Panc1 (cell line): ENCODE data around the gene NFYC.

Source experiments
- POLR2AphosphoS5 ChIP-seq: IDR thresholded peaks from 2 replicates; pipeline ENCODE4 v1.6.1; 2012; ENCODE audit warnings: mild to moderate bottlenecking, low read depth, low read length, moderate library complexity
- TCF7L2 ChIP-seq: IDR thresholded peaks from 2 replicates; pipeline ENCODE4 v1.6.1; 2011; ENCODE audit warnings: mild to moderate bottlenecking, low read depth, low read length, inconsistent platforms
- TF ChIP-seq, protein P1 (sequence below): fragments of 450-650 bp; IDR thresholded peaks from 2 replicates; pipeline ENCODE4 v1.5.1; 2017; ENCODE audit warnings: mild to moderate bottlenecking
- TF ChIP-seq, protein P2 (sequence below), 2 experiments: IDR thresholded peaks; 2 replicates each; pipeline ENCODE4 v1.6.1; 2011 to 2012; ENCODE audit warnings: low read depth in 2 of 2, control low read depth in 1 of 2, low read length in 1 of 2, mild to moderate bottlenecking in 1 of 2, moderate library complexity in 1 of 2; ENCODE audit not compliant: insufficient read depth in 1 of 2

DNA sequence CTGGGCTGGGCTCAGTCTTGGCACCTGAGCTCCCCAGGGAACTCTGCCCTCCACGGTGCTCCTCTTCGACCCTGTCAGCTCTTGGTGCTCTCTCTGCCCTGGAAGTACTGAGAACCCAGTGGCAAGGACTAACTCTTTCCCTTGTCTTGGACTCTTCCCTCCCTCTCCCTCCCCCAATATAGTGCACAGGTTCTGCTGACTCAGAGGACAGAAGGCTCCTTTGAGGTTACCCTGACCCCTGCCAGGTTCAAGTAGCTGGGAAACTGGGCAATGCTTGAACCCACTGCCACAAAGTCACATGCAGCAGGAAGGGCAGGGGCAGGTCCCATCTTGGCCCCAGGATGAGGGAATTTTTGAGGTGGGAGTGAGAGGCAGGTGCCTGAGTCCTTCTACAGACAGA is 112.4 kb downstream of the NFYC start:
- TF ChIP-seq TCF7L2 = no peak
- TF ChIP-seq, protein P1, sequence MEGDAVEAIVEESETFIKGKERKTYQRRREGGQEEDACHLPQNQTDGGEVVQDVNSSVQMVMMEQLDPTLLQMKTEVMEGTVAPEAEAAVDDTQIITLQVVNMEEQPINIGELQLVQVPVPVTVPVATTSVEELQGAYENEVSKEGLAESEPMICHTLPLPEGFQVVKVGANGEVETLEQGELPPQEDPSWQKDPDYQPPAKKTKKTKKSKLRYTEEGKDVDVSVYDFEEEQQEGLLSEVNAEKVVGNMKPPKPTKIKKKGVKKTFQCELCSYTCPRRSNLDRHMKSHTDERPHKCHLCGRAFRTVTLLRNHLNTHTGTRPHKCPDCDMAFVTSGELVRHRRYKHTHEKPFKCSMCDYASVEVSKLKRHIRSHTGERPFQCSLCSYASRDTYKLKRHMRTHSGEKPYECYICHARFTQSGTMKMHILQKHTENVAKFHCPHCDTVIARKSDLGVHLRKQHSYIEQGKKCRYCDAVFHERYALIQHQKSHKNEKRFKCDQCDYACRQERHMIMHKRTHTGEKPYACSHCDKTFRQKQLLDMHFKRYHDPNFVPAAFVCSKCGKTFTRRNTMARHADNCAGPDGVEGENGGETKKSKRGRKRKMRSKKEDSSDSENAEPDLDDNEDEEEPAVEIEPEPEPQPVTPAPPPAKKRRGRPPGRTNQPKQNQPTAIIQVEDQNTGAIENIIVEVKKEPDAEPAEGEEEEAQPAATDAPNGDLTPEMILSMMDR = no peak
- TF ChIP-seq POLR2AphosphoS5 = no peak
- TF ChIP-seq, protein P2, sequence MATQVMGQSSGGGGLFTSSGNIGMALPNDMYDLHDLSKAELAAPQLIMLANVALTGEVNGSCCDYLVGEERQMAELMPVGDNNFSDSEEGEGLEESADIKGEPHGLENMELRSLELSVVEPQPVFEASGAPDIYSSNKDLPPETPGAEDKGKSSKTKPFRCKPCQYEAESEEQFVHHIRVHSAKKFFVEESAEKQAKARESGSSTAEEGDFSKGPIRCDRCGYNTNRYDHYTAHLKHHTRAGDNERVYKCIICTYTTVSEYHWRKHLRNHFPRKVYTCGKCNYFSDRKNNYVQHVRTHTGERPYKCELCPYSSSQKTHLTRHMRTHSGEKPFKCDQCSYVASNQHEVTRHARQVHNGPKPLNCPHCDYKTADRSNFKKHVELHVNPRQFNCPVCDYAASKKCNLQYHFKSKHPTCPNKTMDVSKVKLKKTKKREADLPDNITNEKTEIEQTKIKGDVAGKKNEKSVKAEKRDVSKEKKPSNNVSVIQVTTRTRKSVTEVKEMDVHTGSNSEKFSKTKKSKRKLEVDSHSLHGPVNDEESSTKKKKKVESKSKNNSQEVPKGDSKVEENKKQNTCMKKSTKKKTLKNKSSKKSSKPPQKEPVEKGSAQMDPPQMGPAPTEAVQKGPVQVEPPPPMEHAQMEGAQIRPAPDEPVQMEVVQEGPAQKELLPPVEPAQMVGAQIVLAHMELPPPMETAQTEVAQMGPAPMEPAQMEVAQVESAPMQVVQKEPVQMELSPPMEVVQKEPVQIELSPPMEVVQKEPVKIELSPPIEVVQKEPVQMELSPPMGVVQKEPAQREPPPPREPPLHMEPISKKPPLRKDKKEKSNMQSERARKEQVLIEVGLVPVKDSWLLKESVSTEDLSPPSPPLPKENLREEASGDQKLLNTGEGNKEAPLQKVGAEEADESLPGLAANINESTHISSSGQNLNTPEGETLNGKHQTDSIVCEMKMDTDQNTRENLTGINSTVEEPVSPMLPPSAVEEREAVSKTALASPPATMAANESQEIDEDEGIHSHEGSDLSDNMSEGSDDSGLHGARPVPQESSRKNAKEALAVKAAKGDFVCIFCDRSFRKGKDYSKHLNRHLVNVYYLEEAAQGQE (IDR thresholded peaks at IDR 0.05; ENCODE audit: insufficient read depth in 1 of 2, low read depth in 2 of 2, low read length in 1 of 2) = no peak
